ENCODE data around the gene VWA5B2. TPM values are rescaled to one million over a fixed set of nuclear protein-coding genes. Genes with fewer than 3 reads are reported as not detected.

Gene VWA5B2
- total and polyA plus RNA-seq, 9 of the 15 experiments (the other 6 are each of a cell fraction or from before 2014, with no cell fraction given) = 0.04 TPM; not detected in 8

DNA sequence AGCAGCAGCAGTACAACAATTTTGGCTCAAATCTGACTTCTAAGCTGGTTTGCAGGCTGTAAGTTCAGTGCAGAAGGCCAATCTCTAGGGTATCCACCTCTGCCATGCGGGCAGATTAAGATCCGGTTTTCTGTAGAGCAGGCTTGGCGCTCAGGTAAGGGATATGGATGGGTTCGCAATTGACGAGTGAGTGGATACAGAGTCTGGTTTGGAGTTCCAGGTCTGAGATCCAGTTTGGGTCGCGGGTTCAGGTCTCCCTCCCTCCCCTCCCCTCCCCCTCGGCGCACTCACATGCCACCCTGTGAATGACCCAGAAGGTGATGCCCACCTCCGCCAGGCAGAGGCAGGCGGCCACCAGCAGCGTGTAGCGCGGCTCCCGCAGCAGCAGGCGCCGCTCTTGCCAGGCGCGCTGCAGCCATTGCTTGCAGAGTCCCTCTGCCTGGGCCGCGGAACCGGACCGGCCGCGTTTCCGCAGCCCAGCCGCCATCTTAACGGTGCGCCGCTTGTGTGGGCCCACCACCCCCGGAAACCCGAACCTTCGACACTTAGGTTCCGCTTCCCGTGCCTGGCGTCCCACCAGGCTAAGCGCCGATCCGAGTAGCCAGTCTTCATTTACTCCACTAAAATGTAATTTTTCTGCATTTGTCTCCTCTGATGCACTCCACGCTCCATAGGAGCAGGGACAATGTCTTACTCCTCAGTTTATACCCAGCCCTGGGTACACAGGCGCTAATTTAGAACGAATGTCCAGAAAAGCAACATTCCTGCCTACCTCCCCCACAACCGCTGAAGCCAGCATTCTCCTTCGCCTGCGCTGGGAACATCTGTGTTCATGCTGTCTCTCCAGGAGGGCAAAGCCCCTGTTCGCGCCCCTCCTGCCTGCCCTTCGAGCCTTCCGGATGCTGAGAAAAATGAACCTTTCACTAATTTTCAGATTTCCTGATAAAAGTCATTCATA lies 19.3 kb downstream of the VWA5B2 start, which contains the start of gene ALG3 (continued):
- TF ChIP-seq, protein P1, sequence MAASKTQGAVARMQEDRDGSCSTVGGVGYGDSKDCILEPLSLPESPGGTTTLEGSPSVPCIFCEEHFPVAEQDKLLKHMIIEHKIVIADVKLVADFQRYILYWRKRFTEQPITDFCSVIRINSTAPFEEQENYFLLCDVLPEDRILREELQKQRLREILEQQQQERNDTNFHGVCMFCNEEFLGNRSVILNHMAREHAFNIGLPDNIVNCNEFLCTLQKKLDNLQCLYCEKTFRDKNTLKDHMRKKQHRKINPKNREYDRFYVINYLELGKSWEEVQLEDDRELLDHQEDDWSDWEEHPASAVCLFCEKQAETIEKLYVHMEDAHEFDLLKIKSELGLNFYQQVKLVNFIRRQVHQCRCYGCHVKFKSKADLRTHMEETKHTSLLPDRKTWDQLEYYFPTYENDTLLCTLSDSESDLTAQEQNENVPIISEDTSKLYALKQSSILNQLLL (CRISPR knock-in tag; IDR thresholded peaks at IDR 0.05; ENCODE audit: borderline replicate concordance) = no peak
- TF ChIP-seq FOXJ3 (CRISPR knock-in tag; IDR thresholded peaks at IDR 0.05) (no peak), HDGF (IDR thresholded peaks at IDR 0.05) (no peak), MEF2D (tag; conservative IDR thresholded peaks at IDR 0.05; ENCODE audit: low read depth) (no peak), SOX6 (IDR thresholded peaks at IDR 0.05) (no peak), BACH1 (tag; IDR thresholded peaks at IDR 0.05) (no peak), TFAM (CRISPR knock-in tag; conservative IDR thresholded peaks at IDR 0.05) (no peak), TRIM24 (IDR thresholded peaks at IDR 0.05) (peak in 1 of 2 experiments; percentile 92; a peak in 2 of 4 replicates), ZNF311 (CRISPR knock-in tag; IDR thresholded peaks at IDR 0.05) (0 out of 2 replicates have a peak, but pooled peaks have one; percentile 31), ETV1 (tag; conservative IDR thresholded peaks at IDR 0.05; ENCODE audit: low read depth) (peak; percentile 72), ZNF436 (CRISPR knock-in tag; IDR thresholded peaks at IDR 0.05) (0 out of 2 replicates have a peak, but pooled peaks have one; percentile 30), TEAD1 (CRISPR knock-in tag; IDR thresholded peaks at IDR 0.05) (peak; percentile 35 to 41; a peak in 1 of 4 replicates), TAF15 (IDR thresholded peaks at IDR 0.05; ENCODE audit: low read depth, low read length) (no peak), PRPF4 (IDR thresholded peaks at IDR 0.05; ENCODE audit: insufficient read depth, low read depth, low read length, poor library complexity, severe bottlenecking) (peak; percentile 35), NEUROD1 (IDR thresholded peaks at IDR 0.05; ENCODE audit: borderline replicate concordance, low read depth, low read length, partially characterized antibody) (peak; percentile 89), U2AF1 (optimal IDR thresholded peaks at IDR 0.05; ENCODE audit: low read depth, low read length) (peak; percentile 76), GTF2E2 (tag; IDR thresholded peaks at IDR 0.05) (peak; percentile 97), CTBP1 (IDR thresholded peaks at IDR 0.05; ENCODE audit: borderline replicate concordance) (peak; percentile 49; the same call in 1 of the 2 replicates), L3MBTL2 (IDR thresholded peaks at IDR 0.05) (no peak), NUFIP1 (IDR thresholded peaks at IDR 0.05; ENCODE audit: partially characterized antibody) (no peak), HEY1 (CRISPR knock-in tag; IDR thresholded peaks at IDR 0.05; ENCODE audit: borderline replicate concordance) (no peak), ZNF431 (CRISPR knock-in tag; IDR thresholded peaks at IDR 0.05) (peak; percentile 70; the same call in 1 of the 2 replicates), NCOA4 (IDR thresholded peaks at IDR 0.05; ENCODE audit: partially characterized antibody) (no peak)
- TF ChIP-seq, protein P2, sequence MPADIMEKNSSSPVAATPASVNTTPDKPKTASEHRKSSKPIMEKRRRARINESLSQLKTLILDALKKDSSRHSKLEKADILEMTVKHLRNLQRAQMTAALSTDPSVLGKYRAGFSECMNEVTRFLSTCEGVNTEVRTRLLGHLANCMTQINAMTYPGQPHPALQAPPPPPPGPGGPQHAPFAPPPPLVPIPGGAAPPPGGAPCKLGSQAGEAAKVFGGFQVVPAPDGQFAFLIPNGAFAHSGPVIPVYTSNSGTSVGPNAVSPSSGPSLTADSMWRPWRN (IDR thresholded peaks at IDR 0.05; ENCODE audit: low read depth) = no peak

Measured in K562 (cell line).